RWPE1 (cell line): ENCODE measurements around the gene HMG20A.

Source experiments
- CTCF ChIA-PET: fragments of 350-600 bp; sonication (Branson Sonifier 250); formaldehyde crosslinking; extraction: SDS; loops from one replicate; lab custom pipeline; 2021; lab: Yijun Ruan, JAX
- POLR2A ChIA-PET: fragments of 400-600 bp; formaldehyde crosslinking; extraction: SDS; loops from one replicate; lab custom pipeline; 2020; ENCODE audit warnings: antibody characterized with exemption; ENCODE audit not compliant: low non-redundant PET; lab: Yijun Ruan, JAX
- DNase-seq: peaks from one replicate; pipeline ENCODE4 v3.0.0; 2012; ENCODE audit warnings: low spot score
- H3K27ac ChIP-seq: fragments of 450-650 bp; 2 replicates; pipeline ENCODE4 v1.5.1; 2017
- TF ChIP-seq, protein P1 (sequence below): fragments of 450-650 bp; conservative IDR thresholded peaks from 2 replicates; pipeline ENCODE4 v1.5.1; 2017; ENCODE audit warnings: low read depth, mild to moderate bottlenecking

Gene HMG20A

DNA sequence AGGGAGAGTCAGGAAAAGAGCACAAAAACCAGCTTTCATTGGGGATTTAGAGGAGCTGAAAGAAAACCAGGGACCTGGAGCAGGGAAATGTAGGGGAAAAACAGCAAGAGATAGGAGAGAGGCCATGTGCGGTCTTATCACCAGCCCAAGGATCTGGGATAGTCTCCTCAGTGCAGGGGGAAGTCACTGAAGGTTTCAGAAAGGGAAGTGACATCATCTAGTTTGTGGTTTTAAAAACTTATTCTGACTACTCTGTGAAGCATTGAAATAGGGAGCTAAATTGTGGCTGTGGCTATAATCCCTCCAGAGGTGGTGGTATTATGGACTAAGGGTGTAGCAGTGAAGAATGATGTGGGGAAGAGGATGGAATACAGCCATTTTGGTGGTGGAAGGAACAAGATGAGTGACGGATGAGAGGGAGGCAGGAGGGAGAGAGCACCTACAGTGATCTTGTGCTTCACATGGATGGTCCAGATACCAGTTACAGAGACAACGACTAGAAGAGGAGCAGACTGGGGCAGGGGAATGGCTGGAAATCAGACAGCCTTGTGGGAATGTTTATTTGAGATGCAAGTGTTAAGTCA is 72.7 kb downstream of the HMG20A start:
- TF ChIP-seq, protein P1, sequence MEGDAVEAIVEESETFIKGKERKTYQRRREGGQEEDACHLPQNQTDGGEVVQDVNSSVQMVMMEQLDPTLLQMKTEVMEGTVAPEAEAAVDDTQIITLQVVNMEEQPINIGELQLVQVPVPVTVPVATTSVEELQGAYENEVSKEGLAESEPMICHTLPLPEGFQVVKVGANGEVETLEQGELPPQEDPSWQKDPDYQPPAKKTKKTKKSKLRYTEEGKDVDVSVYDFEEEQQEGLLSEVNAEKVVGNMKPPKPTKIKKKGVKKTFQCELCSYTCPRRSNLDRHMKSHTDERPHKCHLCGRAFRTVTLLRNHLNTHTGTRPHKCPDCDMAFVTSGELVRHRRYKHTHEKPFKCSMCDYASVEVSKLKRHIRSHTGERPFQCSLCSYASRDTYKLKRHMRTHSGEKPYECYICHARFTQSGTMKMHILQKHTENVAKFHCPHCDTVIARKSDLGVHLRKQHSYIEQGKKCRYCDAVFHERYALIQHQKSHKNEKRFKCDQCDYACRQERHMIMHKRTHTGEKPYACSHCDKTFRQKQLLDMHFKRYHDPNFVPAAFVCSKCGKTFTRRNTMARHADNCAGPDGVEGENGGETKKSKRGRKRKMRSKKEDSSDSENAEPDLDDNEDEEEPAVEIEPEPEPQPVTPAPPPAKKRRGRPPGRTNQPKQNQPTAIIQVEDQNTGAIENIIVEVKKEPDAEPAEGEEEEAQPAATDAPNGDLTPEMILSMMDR: no peak
- DNase-seq: no peak
- no peak overlapping the region for H3K27ac ChIP-seq
- ChIA-PET POLR2A (no interaction called here), CTCF (interaction anchor here (1.4 kb wide), 1 partner anchor 50 kb away, joined by 4 read pairs; no protein-coding TSS in a partner anchor)

DNA sequence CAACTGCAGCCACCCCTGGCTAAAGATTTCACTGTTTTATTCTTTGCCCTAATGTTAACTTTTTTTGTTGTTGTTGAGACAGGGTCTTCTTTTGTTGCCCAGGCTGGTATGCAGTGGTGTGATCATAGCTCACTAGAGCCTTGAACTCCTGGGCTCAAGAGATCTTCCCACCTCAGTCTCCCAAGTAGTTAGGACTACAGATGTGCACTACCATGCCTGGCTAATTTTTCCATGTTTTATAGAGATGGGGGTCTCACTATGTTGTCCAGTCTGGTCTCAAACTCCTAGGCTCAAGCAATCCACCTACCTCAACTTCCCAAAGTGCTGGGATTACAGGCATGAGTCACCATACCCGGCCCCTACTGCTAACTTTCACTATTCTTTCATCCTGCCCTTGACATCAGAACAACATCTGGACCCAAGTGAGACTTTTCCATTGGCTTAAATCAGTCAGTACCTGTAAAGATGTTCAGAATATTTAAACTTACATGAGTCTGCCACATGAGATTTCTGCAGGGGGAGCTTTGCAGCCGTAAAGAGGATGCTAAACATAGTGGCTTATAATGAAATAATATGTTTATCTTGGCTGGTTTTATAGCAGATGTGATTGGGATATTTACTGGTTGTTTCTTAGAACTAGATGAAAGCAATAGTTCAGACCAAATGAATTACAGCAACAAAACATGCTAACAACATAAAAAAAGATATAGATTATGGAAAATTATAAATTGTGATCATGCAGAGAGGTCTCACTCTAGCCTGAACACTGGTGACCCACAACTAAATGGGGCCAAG is 73.6 kb downstream of the HMG20A start:
- ChIA-PET CTCF (interaction anchor here (1.0 kb wide), 1 partner anchor 49 kb away, joined by 4 read pairs; no protein-coding TSS in a partner anchor), POLR2A (no interaction called here)
- no peak for DNase-seq
- no peak overlapping the region for H3K27ac ChIP-seq
- TF ChIP-seq, protein P1: no peak

DNA sequence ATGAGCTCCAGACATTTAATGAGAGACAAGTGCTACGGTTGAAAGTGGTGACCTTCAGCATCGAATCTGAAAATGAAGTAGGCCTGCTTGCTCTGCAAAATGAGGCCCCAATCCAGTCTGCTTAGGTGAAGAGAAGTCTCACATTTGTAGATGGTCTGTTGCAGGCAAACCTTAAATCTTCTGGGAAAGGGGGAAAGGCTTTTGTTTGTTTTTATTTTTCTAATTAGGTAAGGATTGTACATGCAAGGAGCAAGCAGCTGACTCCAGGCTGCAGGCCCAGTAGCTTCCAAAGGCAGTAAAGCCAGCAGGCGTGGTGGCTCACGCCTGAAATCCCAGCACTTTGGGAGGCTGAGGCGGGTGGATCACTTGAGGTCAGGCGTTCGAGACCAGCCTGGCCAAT is 74.3 kb downstream of the HMG20A start:
- ChIA-PET CTCF (interaction anchor here (0.6 to 1.0 kb wide), 2 partner anchors 12 to 48 kb away, joined by 4 to 5 read pairs; no protein-coding TSS in a partner anchor), POLR2A (no interaction called here)
- TF ChIP-seq, protein P1: no peak
- DNase-seq: no peak
- H3K27ac ChIP-seq: peak overlapping the region; percentile 97

DNA sequence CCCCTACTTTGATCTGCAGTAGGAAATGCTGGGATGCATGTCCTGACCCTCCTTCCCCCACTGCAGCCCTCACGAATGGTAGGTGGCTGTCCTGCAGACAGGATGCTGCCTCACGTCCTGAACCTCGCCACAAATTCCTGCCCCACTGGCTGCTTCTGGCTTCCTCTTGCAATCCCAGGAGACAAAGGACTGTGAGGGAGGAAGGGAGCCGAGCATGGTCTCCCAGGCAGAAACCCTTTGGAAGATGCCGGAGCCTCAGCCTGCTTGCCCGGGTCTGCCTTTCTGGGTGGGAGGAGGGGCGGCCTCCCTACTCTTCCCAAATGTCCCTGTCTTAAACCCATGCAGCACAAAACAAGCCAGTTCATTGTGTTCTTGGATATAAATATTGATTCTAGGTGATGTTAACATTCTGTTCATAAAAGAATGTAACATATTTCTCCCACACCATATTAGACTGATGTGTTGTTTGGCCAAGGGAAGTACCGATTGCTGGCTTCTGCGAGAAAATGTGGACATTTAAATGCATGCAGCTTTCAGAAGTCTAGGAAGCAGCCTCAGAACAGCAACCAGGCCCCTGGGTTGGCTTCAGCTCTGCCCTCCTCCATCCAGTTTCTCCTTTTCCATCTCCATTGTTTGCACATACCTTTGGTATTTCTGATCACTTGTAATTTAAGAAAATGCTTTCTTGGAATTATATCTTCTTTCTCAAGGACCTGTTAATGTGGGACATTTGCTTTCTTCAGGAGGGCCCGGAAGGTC is 75.3 kb downstream of the HMG20A start:
- DNase-seq: no peak
- POLR2A ChIA-PET: interaction anchor here (0.9 kb wide), 1 partner anchor 47 kb away, joined by 3 read pairs; no protein-coding TSS in a partner anchor
- peak overlapping the region; percentile 97 for H3K27ac ChIP-seq
- CTCF ChIA-PET: interaction anchor here (0.7 to 2.0 kb wide), 9 partner anchors 8 to 377 kb away, joined by 3 to 14 read pairs (median 4); no protein-coding TSS in a partner anchor
- TF ChIP-seq, protein P1: no peak

DNA sequence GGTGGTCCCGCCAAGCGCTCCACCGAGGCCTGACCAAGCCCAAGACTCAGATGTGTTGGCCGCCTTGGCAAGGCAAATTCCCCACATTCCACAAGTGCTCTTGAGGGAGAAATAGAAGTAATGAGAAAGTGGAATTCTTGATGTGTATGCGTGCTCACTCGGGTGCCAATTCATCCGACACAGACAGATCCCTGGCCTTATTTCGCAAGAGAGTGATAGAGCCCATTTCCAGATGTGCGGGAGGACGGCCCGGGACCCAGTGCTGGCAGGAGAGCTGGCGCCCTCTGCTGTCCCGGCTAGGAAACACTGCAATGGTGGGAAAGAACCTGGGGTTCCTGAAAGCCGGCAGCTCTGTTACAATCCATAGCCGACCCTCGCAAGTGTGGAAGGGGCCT is 76.0 kb downstream of the HMG20A start:
- TF ChIP-seq, protein P1: peak; percentile 99
- peak; percentile 89 for DNase-seq
- peak overlapping the region; percentile 97 for H3K27ac ChIP-seq
- ChIA-PET CTCF (interaction anchor here (0.6 to 2.0 kb wide), 15 partner anchors 8 to 546 kb away, joined by 3 to 14 read pairs (median 4); partner anchors contain the start of gene LINGO1), POLR2A (interaction anchor here (0.9 kb wide), 1 partner anchor 46 kb away, joined by 3 read pairs; no protein-coding TSS in a partner anchor)
